GM12878 (cell line): ENCODE results near the gene RGS14. TPM values are rescaled to one million over a fixed set of nuclear protein-coding genes. Genes with fewer than 3 reads are reported as not detected.
A peak's percentile ranks its signal among the peaks of the same experiment; 100 is the strongest.

Experiments
- ATF3 ChIP-seq: IDR thresholded peaks from 2 replicates; pipeline ENCODE4 v1.6.1; 2011; ENCODE audit warnings: low read depth, mild to moderate bottlenecking, low read length, moderate library complexity, borderline replicate concordance; ENCODE audit errors: extremely low read depth
- ATF7 ChIP-seq: fragments of 450-650 bp; IDR thresholded peaks from 2 replicates; pipeline ENCODE4 v1.6.1; 2016; ENCODE audit warnings: low read depth, mild to moderate bottlenecking
- BCLAF1 ChIP-seq: fragments of 450-650 bp; IDR thresholded peaks from 2 replicates; pipeline ENCODE4 v1.6.1; 2017; ENCODE audit warnings: antibody characterized with exemption, mild to moderate bottlenecking, moderate library complexity
- BHLHE40 ChIP-seq, 2 experiments: fragments of 450-650 bp in 1 of 2; IDR thresholded peaks; 2 replicates each; pipeline ENCODE4 v1.6.1; 2011 to 2017; ENCODE audit warnings: low read depth in 2 of 2, borderline replicate concordance in 1 of 2, improper control_type of control experiment in 1 of 2, low read length in 1 of 2, mild to moderate bottlenecking in 1 of 2
- BRCA1 ChIP-seq: IDR thresholded peaks from 2 replicates; pipeline ENCODE4 v1.6.1; 2011; ENCODE audit warnings: low read depth, low read length, improper control_type of control experiment
- CBX3 ChIP-seq: fragments of 200-600 bp; sonication (generic); IDR thresholded peaks from 2 replicates; pipeline ENCODE4 v1.6.1; 2016; ENCODE audit warnings: low read depth, borderline replicate concordance
- CREM ChIP-seq: IDR thresholded peaks from 2 replicates; pipeline ENCODE4 v1.6.1; 2014; ENCODE audit warnings: antibody characterized with exemption, low read depth
- DPF2 ChIP-seq: fragments of 450-650 bp; IDR thresholded peaks from 2 replicates; pipeline ENCODE4 v1.6.1; 2017; ENCODE audit warnings: mild to moderate bottlenecking
- EED ChIP-seq: sonication (generic); IDR thresholded peaks from 2 replicates; pipeline ENCODE4 v1.6.1; 2016; ENCODE audit warnings: antibody characterized with exemption, low read depth
- EGR1 ChIP-seq, 2 experiments: IDR thresholded peaks; 1 replicate in 1 of 2; 2 replicates in 1 of 2; pipeline ENCODE4 v1.6.1; 2011 to 2012; ENCODE audit warnings: low read depth in 2 of 2, low read length in 2 of 2, borderline replicate concordance in 1 of 2, mild to moderate bottlenecking in 1 of 2, moderate library complexity in 1 of 2
- GATAD2B ChIP-seq: fragments of 450-650 bp; conservative IDR thresholded peaks from 2 replicates; pipeline ENCODE4 v1.6.1; 2017; ENCODE audit warnings: low read depth, mild to moderate bottlenecking, moderate library complexity
- JUNB ChIP-seq: IDR thresholded peaks from 2 replicates; pipeline ENCODE4 v1.6.1; 2016; ENCODE audit warnings: antibody characterized with exemption, mild to moderate bottlenecking
- KLF5 ChIP-seq: fragments of 450-650 bp; IDR thresholded peaks from 2 replicates; pipeline ENCODE4 v1.6.1; 2014; ENCODE audit warnings: mild to moderate bottlenecking; ENCODE audit not compliant: partially characterized antibody
- MLLT1 ChIP-seq: fragments of 450-650 bp; IDR thresholded peaks from 2 replicates; pipeline ENCODE4 v1.6.1; 2016; ENCODE audit warnings: mild to moderate bottlenecking
- NR2C2 ChIP-seq: IDR thresholded peaks from 2 replicates; pipeline ENCODE4 v1.6.1; 2011; ENCODE audit warnings: borderline replicate concordance, low read depth; ENCODE audit not compliant: control insufficient read depth, insufficient read length
- PAX5 ChIP-seq: IDR thresholded peaks from 2 replicates; pipeline ENCODE4 v1.6.1; 2011; ENCODE audit warnings: low read depth, low read length, borderline replicate concordance
- RCOR1 ChIP-seq: conservative IDR thresholded peaks from 2 replicates; pipeline ENCODE4 v1.6.1; 2012; ENCODE audit warnings: low read depth, low read length, improper control_type of control experiment
- RELB ChIP-seq: fragments of 450-650 bp; IDR thresholded peaks from 2 replicates; pipeline ENCODE4 v1.6.1; 2017; ENCODE audit warnings: low read depth, mild to moderate bottlenecking, moderate library complexity
- SP1 ChIP-seq: IDR thresholded peaks from one replicate; pipeline ENCODE4 v1.6.1; 2011; ENCODE audit warnings: low read depth, low read length
- SREBF2 ChIP-seq: IDR thresholded peaks from 2 replicates; pipeline ENCODE4 v1.6.1; 2012; ENCODE audit warnings: mild to moderate bottlenecking, low read length
- SRF ChIP-seq, 2 experiments: IDR thresholded peaks; 2 replicates each; pipeline ENCODE4 v1.6.1; 2011; ENCODE audit warnings: low read depth in 2 of 2, low read length in 2 of 2, mild to moderate bottlenecking in 1 of 2, moderate library complexity in 1 of 2
- TBL1XR1 ChIP-seq: IDR thresholded peaks from 2 replicates; pipeline ENCODE4 v1.6.1; 2012; ENCODE audit warnings: low read depth, low read length, improper control_type of control experiment
- ZNF207 ChIP-seq: fragments of 450-650 bp; IDR thresholded peaks from 2 replicates; pipeline ENCODE4 v1.6.1; 2014; ENCODE audit warnings: antibody characterized with exemption, mild to moderate bottlenecking, borderline replicate concordance
- ZNF24 ChIP-seq: fragments of 450-650 bp; IDR thresholded peaks from 2 replicates; pipeline ENCODE4 v1.6.1; 2017; ENCODE audit warnings: antibody characterized with exemption, mild to moderate bottlenecking
- ZSCAN29 ChIP-seq: fragments of 450-650 bp; IDR thresholded peaks from 2 replicates; pipeline ENCODE4 v1.6.1; 2017; ENCODE audit warnings: mild to moderate bottlenecking, moderate library complexity
- ZZZ3 ChIP-seq: IDR thresholded peaks from 2 replicates; pipeline ENCODE4 v1.6.1; 2011; ENCODE audit warnings: low read depth; ENCODE audit not compliant: control insufficient read depth, insufficient read length
- polyA plus RNA-seq, 11 experiments: library from polyadenylated mRNA; depleted of rRNA in 4 of 11; unstranded in 6 of 11; stranded (reverse) in 5 of 11; fragments of >200 nt; fragmentation: Nextera tagmentation in 4 of 11; fragmentation: Illumina TruSeq in 1 of 11; extraction: Ambion mirVana in 4 of 11; extraction: Trizol in 1 of 11; gene quantifications; 1 replicate in 1 of 11; 2 replicates in 10 of 11; pipeline versions ENCODE4 v1.2.1 to v1.2.3, GENCODE V29; 2011 to 2016; ENCODE audit warnings: inconsistent platforms in 2 of 11, missing spikeins in 2 of 11, low read depth in 1 of 11
- total RNA-seq, 4 experiments: library from RNA; depleted of rRNA in 3 of 4; stranded (reverse); fragments of >200 nt in 3 of 4; fragmentation: Illumina TruSeq in 1 of 4; extraction: Trizol in 1 of 4; gene quantifications; 2 replicates each; pipeline versions ENCODE4 v1.2.1 to v1.2.3, GENCODE V29; 2013 to 2021

Gene RGS14
- total and polyA plus RNA-seq, 10 of the 15 experiments (the other 5 are each of a cell fraction or from before 2014, with no cell fraction given) = 0.19 to 88.7 (median 54.8) TPM

- TF ChIP-seq BCLAF1 (no peak), SRF (IDR thresholded peaks at IDR 0.05; ENCODE audit: low read depth in 2 of 2, low read length in 2 of 2) (no peak), NR2C2 (no peak), CBX3 (no peak), GATAD2B (peak; percentile 56; the same call in 1 of the 2 replicates), KLF5 (no peak), BRCA1 (no peak), PAX5 (no peak), SP1 (no peak), TBL1XR1 (no peak), ZNF24 (0 out of 2 replicates have a peak, but pooled peaks have one; percentile 26), EED (no peak), CREM (no peak), ATF3 (no peak), ZSCAN29 (no peak), MLLT1 (0 out of 2 replicates have a peak, but pooled peaks have one; percentile 23), DPF2 (no peak), ZZZ3 (no peak), BHLHE40 (IDR thresholded peaks at IDR 0.05; ENCODE audit: borderline replicate concordance in 1 of 2, low read depth in 2 of 2, low read length in 1 of 2) (peak; percentile 9 to 59; a peak in 1 of 4 replicates), JUNB (no peak), EGR1 (IDR thresholded peaks at IDR 0.05; ENCODE audit: borderline replicate concordance in 1 of 2, low read depth in 2 of 2, low read length in 2 of 2) (no peak), ZNF207 (no peak), ATF7 (no peak), SREBF2 (no peak), RELB (no peak), RCOR1 (no peak)
Measured at GRCh38 chr5:177402271-177403043, 44.7 kb downstream of the RGS14 start (continued).
